KOPT-K1 (cell line): ENCODE data around the gene COP1.

Experiments used
- H3K27ac ChIP-seq: fragments of 200-600 bp; sonication (generic); 2 replicates; pipeline ENCODE4 v1.5.1; 2016; ENCODE audit warnings: antibody characterized with exemption, mild to moderate bottlenecking, low read depth, low read length; ENCODE audit not compliant: poor library complexity, severe bottlenecking
- H3K36me3 ChIP-seq: fragments of 200-600 bp; sonication (generic); 2 replicates; pipeline ENCODE4 v1.5.1; 2017; ENCODE audit warnings: antibody characterized with exemption, mild to moderate bottlenecking, low read length, moderate library complexity; ENCODE audit not compliant: insufficient read depth
- H3K9me3 ChIP-seq: fragments of 200-600 bp; sonication (generic); 2 replicates; pipeline ENCODE4 v1.5.1; 2017; ENCODE audit warnings: antibody characterized with exemption, low read length, mild to moderate bottlenecking; ENCODE audit not compliant: insufficient read depth, poor library complexity, severe bottlenecking

COP1 gene

GRCh38 chr1:176177764-176178163 is 29.3 kb downstream of the COP1 start:
- Histone ChIP-seq H3K36me3 (peaks cover 56% of the 10 kb centered on the region), H3K27ac (no peak overlapping the region), H3K9me3 (no peaks in the 10 kb centered on the region)

- H3K36me3 ChIP-seq = peaks cover 67% of the 10 kb centered on the region
- no peak overlapping the region for H3K27ac ChIP-seq
- peaks cover 7% of the 10 kb centered on the region for H3K9me3 ChIP-seq
These were observed 33.0 kb downstream of the COP1 start for GRCh38 chr1:176174108-176174507.

- Histone ChIP-seq H3K36me3 (peaks cover 71% of the 10 kb centered on the region), H3K9me3 (peaks cover 7% of the 10 kb centered on the region), H3K27ac (no peak overlapping the region)
These were observed 34.9 kb downstream of the COP1 start for GRCh38 chr1:176172215-176172614.

- H3K9me3 ChIP-seq = peaks cover 7% of the 10 kb centered on the region
- peaks cover 55% of the 10 kb centered on the region for H3K36me3 ChIP-seq
- H3K27ac ChIP-seq = no peak overlapping the region
These were observed 39.9 kb downstream of the COP1 start for GRCh38 chr1:176167210-176167609.

- no peak overlapping the region for H3K27ac ChIP-seq
- peaks cover 8% of the 10 kb centered on the region for H3K9me3 ChIP-seq
- peaks cover 57% of the 10 kb centered on the region for H3K36me3 ChIP-seq
These were observed 41.5 kb downstream of the COP1 start for GRCh38 chr1:176165573-176165972.

GRCh38 chr1:176164014-176164678 is 42.9 kb downstream of the COP1 start:
- no peak overlapping the region for H3K27ac ChIP-seq
- peaks cover 61% of the 10 kb centered on the region for H3K36me3 ChIP-seq
- H3K9me3 ChIP-seq = peaks cover 16% of the 10 kb centered on the region

GRCh38 chr1:176159993-176160392 is 47.1 kb downstream of the COP1 start:
- peaks cover 80% of the 10 kb centered on the region for H3K36me3 ChIP-seq

GRCh38 chr1:176157995-176158394 is 49.1 kb downstream of the COP1 start:
- H3K27ac ChIP-seq = no peak overlapping the region
- peaks cover 82% of the 10 kb centered on the region for H3K36me3 ChIP-seq
- H3K9me3 ChIP-seq = peaks cover 44% of the 10 kb centered on the region

More at GRCh38 chr1:176159993-176160392, 47.1 kb downstream of the COP1 start:
- Histone ChIP-seq H3K27ac (no peak overlapping the region), H3K9me3 (peaks cover 44% of the 10 kb centered on the region)

- H3K36me3 ChIP-seq = peaks cover 59% of the 10 kb centered on the region
- H3K9me3 ChIP-seq = peaks cover 6% of the 10 kb centered on the region
- H3K27ac ChIP-seq = no peak overlapping the region
These were observed 56.9 kb downstream of the COP1 start for GRCh38 chr1:176149939-176150807.

- Histone ChIP-seq H3K9me3 (peaks cover 24% of the 10 kb centered on the region), H3K27ac (no peak overlapping the region), H3K36me3 (peaks cover 58% of the 10 kb centered on the region)
These were observed 62.6 kb downstream of the COP1 start for GRCh38 chr1:176144526-176144925.

- Histone ChIP-seq H3K9me3 (peaks cover 24% of the 10 kb centered on the region), H3K36me3 (peaks cover 57% of the 10 kb centered on the region), H3K27ac (no peak overlapping the region)
These were observed 64.1 kb downstream of the COP1 start for GRCh38 chr1:176142973-176143372.

- Histone ChIP-seq H3K36me3 (peaks cover 42% of the 10 kb centered on the region), H3K9me3 (peaks cover 24% of the 10 kb centered on the region), H3K27ac (no peak overlapping the region)
These were observed 65.6 kb downstream of the COP1 start for GRCh38 chr1:176141449-176141848.

- Histone ChIP-seq H3K27ac (no peak overlapping the region), H3K36me3 (peaks cover 26% of the 10 kb centered on the region), H3K9me3 (no peaks in the 10 kb centered on the region)
These were observed 70.2 kb downstream of the COP1 start for GRCh38 chr1:176136891-176137290.

GRCh38 chr1:176134666-176135065 is 72.4 kb downstream of the COP1 start:
- Histone ChIP-seq H3K27ac (no peak overlapping the region), H3K9me3 (no peaks in the 10 kb centered on the region), H3K36me3 (peaks cover 20% of the 10 kb centered on the region)

- peaks cover 22% of the 10 kb centered on the region for H3K9me3 ChIP-seq
These were observed 84.8 kb downstream of the COP1 start for GRCh38 chr1:176122282-176122681.

More at GRCh38 chr1:176122282-176122681, 84.8 kb downstream of the COP1 start:
- H3K36me3 ChIP-seq = peaks cover 35% of the 10 kb centered on the region
- no peak overlapping the region for H3K27ac ChIP-seq
